Frontal cortex (tissue), 4 donors: Measurements from ENCODE around the gene NBAS. TPM values are rescaled to one million over a fixed set of nuclear protein-coding genes. Genes with fewer than 3 reads are reported as not detected.

Source experiments
- DNase-seq, 2 donors: peaks; one replicate each; pipeline ENCODE4 v3.0.0; 2012; ENCODE audit warnings: low spot score in 2 of 2
- FAIRE-seq: peaks from 2 replicates; lab custom pipeline; 2012; peaks lifted over from hg19 to GRCh38; lab: Jason Lieb, UNC
- total RNA-seq: library from RNA; depleted of rRNA; stranded (reverse); fragments of >200 nt; gene quantifications from one replicate; pipeline ENCODE4 v1.2.3, GENCODE V29; 2014
- donor health status: control.
- donor health status: control.
- donor health status: control.

NBAS gene
- total RNA-seq: 173 TPM

DNA sequence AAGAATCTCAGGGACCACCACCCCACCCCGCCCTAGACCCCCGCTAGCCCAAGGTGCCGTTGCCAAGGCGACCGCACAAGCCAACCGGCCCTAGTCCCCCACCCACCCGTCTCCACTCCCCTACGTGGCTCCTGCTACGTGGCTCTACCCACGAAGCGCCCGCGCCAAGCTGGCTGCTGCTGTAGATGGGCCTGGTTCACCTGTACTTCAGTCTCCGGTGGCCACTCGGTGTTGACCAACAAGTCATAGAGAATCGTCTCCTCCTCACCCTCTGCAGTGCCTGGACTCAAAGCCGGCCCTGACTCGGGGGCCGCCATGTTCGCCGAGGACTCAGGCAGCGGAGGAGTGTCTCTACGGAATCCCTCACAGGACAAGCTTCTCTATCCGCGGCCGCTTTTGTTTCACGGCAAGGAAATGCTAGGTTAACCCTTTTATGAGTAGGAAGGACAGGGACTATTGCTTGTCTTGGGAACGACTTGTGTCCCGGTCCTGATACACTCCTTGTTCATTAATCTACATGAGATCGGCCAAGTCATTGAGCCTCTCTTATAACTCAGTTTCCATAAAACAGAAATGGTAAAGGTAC, at the start of gene NBAS:
Gene NBAS, minus strand, starts transcription at position 347 of the 586 bp plus-strand sequence. Its CDS starts 30 bp downstream, at position 317.
- FAIRE-seq (no peak), DNase-seq (peak; percentile 72 to 77)

DNA sequence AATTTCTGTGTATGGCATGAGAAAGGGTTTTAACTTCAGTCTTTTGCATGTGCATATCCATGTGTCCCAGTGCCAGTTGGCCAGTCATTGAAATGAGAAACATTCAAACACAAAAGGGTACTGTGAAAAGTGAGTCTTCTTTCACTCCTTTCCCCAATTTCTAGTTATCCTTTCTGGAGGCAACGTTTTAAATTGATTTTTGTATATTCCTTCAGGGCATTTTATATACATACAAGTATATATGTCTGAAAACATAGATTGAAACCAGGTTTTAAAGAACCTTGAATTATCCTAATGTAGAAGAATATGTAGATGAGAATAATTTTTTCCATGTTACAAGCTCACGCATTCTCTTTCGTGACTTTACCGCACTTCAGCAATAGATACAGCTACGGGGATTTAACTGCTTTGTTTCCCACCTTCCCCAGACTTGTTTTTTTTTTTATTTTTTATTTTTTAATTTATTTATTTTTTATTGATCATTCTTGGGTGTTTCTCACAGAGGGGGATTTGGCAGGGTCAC, 49.4 kb upstream of the NBAS start:
- FAIRE-seq (no peak), DNase-seq (no peak)

DNA sequence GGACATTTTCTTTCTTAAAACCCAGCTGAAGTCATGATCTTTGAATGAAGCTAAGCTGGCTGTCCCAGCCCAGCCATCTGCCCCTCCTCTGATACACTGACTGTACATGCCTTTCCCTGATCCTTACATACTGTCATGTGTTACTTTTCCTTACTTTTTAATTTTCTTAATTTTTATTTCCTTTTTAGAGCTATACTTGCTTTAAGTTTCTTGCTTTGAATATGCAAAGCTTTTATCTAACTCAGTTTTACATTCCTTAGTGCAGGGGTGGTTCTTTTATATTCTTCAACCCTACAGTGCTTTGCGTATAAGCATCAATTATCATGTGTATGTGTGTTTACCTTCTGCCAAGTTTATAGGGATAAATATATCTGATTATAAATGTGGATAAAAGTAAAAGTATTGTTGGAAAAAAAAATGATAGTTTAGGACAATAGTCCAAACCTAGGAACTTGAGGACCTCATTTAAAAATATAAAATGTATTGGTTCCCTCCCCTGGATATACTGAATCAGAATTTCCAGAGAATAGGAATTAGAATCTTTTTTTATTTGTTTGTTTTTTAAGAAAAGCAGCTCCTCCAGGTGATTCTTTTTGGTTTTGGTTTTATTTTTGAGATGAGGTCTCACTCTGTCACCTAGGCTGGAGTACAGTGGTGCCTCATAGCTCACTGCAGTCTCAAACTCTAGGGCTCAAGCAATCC, 48.4 kb upstream of the NBAS start:
- FAIRE-seq (no peak), DNase-seq (no peak)

DNA sequence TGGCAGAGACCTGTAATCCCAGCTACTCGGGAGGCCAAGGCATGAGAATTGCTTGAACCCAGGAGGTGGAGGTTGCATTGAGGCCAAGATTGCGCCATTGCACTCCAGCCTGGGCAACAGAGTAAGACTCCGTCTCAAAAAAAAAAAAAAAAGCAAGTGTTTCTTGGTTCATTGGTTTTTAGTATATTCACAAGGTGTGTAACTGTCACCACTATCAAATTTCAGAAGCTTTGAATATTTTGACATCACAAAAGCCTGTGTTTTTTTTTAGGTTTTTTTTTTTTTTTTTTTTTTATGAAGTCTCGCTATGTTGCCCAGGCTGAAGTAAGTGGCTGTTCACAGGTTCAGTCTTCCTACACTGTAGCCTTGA, 47.2 kb upstream of the NBAS start:
- no peak for FAIRE-seq
- no peak for DNase-seq

DNA sequence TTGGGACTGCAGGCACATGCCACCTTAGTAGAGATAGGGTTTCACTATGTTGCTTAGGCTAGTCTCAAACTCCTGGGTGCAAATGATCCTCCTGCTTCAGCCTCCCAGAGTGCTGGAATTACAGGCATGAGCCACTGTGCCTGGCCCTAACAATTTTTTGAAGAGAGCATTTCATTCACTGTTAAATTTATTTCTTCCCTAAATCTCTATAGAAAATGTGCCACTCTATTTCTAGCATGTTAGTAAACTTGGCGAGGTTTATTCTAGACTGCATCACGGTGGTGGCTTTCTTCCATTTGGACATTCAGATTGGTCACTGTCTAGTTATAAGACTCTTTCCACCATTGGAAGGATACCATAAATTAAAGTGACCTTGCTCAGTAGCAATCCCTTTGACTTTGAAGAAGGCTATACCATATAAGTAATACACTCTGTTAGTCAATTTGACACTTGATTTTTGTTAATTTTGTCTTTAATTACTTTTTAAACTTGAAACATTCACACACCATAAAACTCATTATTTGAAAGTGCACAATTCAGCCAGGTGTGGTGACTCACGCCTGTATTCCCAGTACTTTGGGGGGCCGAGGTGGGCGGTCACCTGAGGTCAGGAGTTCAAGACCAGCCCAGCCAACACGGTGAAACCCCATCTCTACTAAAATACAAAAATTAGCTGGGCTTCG, 46.7 kb upstream of the NBAS start:
- FAIRE-seq: no peak
- DNase-seq: no peak

DNA sequence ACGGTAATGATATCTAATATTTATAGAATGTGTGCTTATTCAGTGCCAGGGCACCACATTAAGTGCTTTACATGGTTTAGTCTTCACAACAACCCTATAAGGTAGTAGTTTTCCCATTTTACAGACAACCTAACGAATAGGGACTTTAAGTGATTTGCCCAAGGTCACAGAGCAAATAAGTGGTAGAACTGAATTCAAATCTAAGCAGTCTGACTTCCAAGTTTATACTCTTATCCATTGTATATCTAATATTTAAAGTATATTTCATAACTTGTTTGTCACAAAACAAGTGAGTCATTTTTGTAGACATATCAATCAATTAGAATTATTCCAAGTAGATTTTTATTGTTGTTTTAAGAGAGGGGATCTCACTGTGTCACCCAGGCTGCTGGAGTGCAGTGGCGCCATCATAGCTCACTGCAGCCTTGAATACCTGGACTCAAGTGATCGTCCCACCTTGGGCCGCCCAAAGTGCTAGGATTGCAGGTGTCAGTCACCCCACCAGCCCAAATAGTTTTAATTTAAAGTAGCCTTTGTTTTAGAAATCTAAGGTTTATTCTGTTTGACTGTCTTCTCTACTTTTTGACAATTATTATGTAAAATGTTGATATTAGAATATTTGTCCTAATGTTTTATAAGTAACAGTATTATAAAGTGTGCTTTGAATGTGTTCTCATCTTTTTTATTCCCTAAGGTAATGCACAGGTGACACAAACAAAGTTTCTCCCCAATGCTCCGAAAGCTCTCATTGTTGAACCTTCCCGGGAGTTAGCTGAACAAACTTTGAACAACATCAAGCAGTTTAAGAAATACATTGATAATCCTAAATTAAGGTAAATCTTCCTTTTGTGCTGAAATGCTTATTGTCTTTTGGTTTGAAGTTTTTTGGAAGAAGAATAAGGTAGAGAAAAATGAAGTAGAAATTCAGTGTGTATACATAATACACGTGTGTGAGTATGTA, 45.6 kb upstream of the NBAS start:
- no peak for FAIRE-seq
- DNase-seq: no peak

DNA sequence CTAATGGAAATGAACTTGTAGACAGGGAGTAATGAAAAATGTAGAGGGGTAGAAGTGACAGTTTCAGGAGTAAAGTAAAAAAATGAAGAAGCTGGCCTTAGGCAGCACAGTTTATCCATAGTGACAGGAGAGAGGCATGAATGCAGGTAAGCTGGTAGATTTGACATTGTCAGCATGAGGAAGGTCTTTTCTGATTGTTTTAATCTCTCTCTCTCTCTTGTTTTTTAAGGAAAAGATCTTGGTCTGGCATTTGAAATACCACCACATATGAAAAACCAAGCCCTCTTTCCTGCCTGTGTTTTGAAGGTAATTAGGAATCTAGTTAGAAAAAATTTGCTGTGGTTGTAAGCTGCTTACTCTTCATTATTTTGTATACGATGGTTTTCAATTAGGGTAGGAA, 44.6 kb upstream of the NBAS start:
- DNase-seq: no peak
- no peak for FAIRE-seq

DNA sequence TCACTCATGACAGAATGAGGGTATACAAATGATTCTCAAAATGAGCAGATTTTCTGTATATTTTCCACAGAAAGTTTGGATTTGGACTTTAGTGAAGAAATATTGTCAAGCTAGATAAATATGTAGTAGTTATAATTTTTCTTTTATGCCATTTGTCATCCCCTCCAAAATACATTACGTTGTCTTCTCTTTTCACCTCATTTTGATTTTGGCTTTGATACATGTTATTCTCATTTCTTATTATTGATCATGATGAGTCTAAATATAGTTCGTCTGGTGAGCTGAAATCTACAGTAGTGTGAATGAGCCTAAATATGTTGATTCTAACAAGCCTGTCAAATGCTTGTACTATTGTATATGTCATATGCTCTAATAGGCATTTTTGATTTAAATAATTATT, 42.8 kb upstream of the NBAS start:
- no peak for FAIRE-seq
- DNase-seq: no peak

DNA sequence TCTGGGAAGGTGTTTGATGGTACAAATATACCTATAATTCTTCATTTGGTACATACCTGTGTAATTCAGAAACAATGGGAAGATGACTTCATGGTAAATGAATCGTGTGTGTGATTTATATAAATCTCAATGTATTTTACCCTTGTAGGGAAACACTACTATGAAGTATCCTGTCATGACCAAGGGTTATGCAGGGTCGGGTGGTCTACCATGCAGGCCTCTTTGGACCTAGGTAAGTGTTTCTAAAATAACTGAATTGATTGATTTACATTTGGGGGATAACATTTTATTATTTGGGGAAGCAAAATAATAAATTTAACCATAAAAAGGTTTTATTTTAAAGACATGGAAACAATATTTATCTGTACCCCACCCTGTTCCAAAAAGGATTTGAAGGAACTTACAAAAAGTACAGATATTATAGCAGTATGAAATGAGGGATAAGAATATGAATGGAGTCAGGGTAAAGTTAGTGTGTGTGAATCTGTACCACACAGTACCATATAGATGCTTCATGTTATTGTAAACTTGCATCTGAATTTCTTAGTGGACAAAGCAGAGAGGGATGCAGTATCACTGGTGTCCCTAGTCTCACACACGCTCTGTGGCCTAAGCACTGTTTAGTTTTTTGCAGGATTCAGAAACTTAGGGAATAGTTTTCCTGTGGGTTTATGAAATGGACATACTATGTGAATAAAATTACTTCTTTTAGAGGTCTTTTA, 42.1 kb upstream of the NBAS start:
- no peak for DNase-seq
- no peak for FAIRE-seq

DNA sequence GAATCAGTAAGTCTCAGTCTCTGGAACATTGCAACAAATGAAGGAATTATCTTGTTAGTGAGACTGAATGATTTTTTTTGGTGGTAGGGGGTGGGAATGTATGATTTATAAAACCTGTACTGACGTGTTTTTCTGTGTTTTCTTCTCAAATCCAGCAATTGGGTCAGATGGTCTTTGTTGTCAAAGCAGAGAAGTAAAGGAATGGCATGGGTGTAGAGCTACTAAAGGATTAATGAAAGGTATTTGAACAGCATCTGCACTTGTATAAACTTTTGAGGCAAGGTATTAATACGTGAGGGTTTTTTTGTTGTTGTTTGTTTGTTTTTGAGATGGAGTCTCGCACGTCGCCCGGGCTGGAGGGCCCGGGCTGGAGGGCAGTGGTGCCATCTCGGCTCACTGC, 41.3 kb upstream of the NBAS start:
- FAIRE-seq (no peak), DNase-seq (no peak)

DNA sequence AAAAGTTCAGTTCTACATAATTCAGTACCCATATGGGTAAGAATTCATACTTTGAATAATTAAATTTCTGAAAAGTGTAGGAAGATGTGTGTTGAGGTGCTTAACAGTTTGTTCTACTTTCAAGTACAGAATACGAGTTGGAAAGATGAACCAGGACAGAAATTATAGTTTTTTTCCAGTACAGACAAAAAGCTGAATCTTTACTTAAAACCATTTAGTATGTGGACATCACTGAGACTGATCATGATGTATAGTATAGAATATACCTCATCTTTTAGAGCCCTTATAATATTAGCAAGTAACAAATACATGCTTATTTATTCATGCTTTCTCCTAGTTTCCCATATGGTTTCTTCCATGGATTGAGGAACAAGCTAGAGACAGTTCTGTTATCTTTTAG, 40.5 kb upstream of the NBAS start:
- DNase-seq: no peak
- FAIRE-seq: no peak

DNA sequence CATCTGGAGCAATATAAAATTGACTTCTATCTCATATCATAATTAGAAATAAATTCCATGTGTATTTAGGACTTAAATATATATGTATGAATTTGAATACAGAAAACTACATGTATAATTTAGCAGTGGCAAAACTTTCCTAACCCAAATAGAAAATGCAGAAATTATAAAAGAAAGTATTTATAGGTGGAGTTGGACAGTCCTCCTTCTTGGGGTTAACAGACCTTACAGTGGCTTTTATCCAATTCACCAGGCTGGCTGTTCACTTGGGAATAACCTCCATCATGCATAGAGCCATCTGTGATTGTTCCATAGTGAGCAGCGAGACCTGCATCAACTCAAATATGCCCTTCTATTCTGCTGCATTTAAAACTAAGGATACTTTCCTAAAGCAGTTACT, 38.9 kb upstream of the NBAS start:
- DNase-seq: no peak
- no peak for FAIRE-seq

DNA sequence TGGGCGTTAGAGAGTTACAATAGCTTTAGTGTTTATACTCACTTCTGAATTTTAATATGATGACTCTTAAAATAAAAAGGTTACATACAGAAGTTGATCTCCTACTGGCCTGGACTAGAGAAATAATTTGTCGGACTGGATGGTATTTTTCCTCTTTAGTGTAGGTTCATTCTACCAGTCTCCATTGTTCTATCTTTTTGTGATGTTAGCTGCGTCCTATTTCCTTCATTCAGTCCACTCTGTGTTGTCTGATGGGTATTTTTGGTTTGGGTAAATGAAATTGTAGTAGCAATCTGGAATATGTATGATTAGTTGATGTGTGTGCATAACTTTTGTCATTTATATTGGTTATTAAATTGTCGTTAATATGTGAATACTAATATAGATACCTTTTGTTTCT, 35.8 kb upstream of the NBAS start:
- DNase-seq (no peak), FAIRE-seq (no peak)

DNA sequence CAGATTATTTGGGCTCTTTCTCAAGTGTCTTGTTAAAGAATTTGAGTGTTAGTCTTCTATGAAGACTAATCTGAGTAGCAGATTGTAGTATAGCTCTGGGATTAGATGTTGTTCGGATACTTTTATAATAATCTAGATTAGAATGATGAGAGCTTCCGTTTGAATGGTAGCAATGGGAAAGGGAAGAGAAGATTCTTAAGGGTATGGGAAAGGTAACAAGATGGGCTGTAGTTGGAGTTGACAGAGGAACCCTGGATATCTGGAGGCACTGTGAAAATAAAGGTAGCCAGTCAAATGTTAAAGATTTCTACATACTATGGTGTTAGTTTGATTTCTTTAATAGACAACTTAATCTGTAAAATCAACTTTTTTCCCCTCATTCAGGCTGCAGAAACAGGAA, 35.2 kb upstream of the NBAS start:
- FAIRE-seq: no peak
- DNase-seq: no peak

DNA sequence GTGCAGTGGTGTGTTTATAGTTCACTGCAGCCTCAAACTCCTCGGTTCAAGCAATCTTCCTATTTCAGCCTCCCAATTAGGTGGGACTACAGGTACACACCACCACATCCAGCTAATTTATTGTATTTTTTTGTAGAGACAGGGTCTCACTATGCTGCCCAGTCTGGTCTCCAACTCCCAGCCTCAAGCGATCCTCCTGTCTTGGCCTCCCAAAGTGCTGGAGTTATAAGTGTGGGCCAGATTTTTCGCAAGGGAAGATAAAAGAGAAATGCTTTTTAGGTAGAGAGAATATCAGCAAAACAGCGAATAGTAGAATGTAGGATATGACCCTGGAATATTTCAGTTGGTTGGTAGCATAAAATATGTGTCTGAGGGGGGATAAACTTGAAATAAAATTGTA, 34.8 kb upstream of the NBAS start:
- no peak for FAIRE-seq
- DNase-seq: no peak

DNA sequence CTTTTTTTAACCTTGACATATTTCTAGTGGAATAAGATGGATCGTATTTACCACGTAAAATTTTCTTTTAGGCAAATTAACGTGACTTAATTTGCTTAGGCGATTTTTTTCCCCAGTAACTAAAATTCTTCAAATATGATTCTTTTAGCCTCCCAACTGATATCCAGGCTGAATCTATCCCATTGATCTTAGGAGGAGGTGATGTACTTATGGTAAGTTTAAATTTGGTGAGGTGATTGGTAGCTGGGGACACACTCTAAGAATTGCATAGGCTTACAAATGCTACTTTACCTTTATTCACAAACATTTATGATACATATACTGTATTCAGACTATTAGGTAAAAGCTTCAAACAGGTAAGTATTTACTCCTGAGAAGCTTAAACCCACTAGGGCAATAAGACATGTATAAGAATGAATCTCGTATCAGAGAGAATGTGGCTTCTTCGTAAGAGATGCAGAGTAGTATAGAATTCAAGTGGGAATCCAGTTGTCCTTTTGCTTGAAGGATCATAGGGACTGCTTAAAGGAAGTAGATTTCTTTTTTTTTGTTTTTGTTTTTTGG, 34.3 kb upstream of the NBAS start:
- FAIRE-seq: no peak
- DNase-seq: no peak

DNA sequence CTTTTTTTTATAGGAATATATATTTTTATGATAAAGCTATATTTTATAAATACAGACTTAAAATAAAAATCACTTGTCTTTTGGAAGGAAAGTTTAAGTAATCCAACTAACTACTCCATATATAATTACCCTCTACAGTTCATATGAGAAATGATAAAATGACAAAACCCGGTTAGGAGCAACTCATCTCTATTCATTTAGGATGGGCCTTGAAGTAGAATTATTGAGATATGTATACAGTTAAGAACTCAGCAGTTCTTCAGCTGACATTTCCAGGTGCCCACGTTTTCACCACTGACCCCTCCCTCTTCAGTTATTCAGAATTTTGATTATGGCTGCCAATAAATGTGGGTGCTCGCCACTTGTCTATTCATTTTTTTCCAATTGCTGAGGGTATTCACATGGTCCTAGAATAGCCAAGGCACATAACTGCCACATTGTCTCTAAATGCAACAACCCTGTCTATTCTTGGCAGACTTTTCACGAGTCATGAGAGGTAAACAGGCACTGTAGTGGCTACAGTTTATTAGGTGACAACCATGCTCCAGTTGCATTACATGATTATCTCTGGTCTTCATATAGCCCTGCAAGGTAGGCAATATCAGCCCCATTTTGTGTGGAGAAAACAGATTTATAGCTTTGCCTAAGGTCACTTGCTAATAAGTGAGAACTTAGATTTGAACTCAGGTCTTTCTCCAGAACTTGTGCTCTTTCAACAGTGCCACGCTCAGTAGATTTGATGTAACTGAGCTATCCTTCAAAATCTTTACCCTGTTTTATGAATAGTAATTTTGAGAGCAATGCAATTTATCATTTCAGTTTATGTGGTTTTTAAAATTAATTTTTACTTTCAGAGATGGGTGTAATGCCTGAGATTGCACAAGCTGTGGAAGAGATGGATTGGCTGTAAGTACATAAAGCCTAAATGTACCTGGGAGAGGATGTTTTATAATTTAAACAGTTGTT, 33.4 kb upstream of the NBAS start:
- DNase-seq (no peak), FAIRE-seq (no peak)

DNA sequence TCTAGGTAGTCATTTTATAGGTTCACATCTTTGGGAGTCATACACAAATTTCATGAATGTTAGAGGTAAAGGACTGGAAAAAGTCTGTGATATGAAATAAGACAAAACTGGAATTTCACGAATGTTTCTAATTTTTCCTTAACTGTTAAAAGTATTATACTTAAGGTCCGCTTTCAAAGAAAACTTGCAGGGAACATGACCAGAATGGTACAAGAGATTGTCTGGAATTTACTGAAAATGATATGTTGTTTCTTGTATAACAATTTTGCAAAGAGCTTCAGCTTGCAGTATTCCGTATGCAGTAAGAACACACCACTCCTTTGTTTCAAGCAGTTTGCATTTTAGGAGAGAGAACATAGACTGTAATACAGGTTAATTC, 32.2 kb upstream of the NBAS start:
- FAIRE-seq (no peak), DNase-seq (no peak)
